AG09309 (cell line): Measurements from ENCODE around the gene MAPK11.

Experiments used
- DNase-seq: peaks from one replicate; pipeline ENCODE4 v3.0.0-alpha.2; 2010; ENCODE audit warnings: low read depth
- H3K4me3 ChIP-seq: 2 replicates; pipeline ENCODE4 v1.5.1; 2011; ENCODE audit warnings: mild to moderate bottlenecking, low read depth, low read length, moderate library complexity; ENCODE audit not compliant: control insufficient read depth
- TF ChIP-seq, protein P1 (sequence below): IDR thresholded peaks from 2 replicates; pipeline ENCODE4 v1.5.1; 2011; ENCODE audit warnings: mild to moderate bottlenecking, low read depth, low read length, inconsistent platforms; ENCODE audit not compliant: insufficient read depth, control insufficient read depth; ENCODE audit errors: missing control alignments

The MAPK11 gene

DNA sequence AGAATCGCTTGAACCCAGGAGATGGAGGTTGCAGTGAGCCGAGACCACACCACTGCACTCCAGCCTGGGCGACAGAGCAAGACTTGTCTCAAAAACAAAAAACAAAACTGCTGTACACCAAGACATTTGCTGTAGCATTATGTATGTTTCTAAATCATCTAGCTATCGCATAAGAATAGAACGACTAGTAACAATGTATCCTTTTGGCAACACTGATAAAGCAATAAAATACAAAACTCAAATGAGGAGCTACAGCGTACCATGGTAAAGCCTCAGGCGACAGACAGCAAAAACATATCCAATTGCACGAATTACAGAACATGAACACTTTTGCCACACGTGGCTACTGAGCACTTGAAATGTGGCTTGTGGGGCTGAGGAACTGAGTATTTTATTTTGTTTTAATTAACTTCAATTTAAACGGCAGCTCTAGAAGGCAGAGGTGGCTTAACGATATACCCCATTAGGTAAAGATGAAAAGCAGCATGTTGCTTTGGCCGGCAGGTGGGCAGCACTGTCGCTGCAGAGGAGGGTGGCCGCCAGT, 27.7 kb downstream of the MAPK11 start:
- no peak for DNase-seq
- TF ChIP-seq, protein P1, sequence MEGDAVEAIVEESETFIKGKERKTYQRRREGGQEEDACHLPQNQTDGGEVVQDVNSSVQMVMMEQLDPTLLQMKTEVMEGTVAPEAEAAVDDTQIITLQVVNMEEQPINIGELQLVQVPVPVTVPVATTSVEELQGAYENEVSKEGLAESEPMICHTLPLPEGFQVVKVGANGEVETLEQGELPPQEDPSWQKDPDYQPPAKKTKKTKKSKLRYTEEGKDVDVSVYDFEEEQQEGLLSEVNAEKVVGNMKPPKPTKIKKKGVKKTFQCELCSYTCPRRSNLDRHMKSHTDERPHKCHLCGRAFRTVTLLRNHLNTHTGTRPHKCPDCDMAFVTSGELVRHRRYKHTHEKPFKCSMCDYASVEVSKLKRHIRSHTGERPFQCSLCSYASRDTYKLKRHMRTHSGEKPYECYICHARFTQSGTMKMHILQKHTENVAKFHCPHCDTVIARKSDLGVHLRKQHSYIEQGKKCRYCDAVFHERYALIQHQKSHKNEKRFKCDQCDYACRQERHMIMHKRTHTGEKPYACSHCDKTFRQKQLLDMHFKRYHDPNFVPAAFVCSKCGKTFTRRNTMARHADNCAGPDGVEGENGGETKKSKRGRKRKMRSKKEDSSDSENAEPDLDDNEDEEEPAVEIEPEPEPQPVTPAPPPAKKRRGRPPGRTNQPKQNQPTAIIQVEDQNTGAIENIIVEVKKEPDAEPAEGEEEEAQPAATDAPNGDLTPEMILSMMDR: no peak
- peak overlapping the region; percentile 80 for H3K4me3 ChIP-seq

GRCh38 chr22:50238755-50239154, 31.4 kb downstream of the MAPK11 start:
- TF ChIP-seq, protein P1: no peak
- no peak for DNase-seq
- no peak overlapping the region for H3K4me3 ChIP-seq

DNA sequence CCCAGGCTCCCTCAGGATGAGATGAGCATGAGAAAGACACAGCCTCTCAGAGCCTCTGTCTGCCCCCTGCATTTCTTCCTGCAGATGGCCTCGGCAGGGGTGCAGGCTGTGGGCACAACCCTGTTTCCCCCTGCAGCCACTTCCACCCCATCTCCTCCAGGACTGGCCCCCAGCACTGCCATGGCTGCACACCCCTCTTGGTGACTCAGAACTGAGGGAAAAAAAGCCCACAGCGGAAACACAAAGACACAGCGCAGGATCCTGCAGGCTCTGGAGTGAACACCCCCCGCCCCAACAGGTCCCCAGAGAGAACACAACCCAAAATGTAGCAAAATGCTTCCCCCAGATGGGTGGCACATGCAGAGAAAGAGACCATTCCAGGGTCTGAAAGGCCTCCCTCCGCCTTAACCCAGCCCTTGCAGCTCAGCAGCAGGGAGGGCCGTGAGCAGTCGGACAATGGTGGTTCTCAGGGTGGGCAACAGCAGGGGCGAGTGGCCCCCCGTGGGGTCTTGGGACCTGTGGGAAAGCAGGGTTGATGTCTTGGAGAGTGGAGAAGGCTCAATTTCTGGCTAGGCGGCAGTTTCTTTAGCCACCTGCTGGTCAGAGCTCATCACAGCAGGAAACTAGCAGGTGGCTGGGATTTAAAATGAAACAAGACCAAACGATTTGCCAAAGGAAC, 33.3 kb downstream of the MAPK11 start:
- no peak for DNase-seq
- H3K4me3 ChIP-seq: no peak overlapping the region
- TF ChIP-seq, protein P1: peak; percentile 49

GRCh38 chr22:50233223-50233622, 37.0 kb downstream of the MAPK11 start:
- TF ChIP-seq, protein P1: no peak
- no peak overlapping the region for H3K4me3 ChIP-seq
- DNase-seq: no peak

- TF ChIP-seq, protein P1: no peak
- H3K4me3 ChIP-seq: no peak overlapping the region
Measured at GRCh38 chr22:50232481-50233151, 37.6 kb downstream of the MAPK11 start.

GRCh38 chr22:50229370-50229769, 40.8 kb downstream of the MAPK11 start:
- TF ChIP-seq, protein P1: no peak
- no peak for DNase-seq
- H3K4me3 ChIP-seq: no peak overlapping the region

More at GRCh38 chr22:50232481-50233151, 37.6 kb downstream of the MAPK11 start:
- no peak for DNase-seq
